HT1080 (cell line): ENCODE measurements around the gene PTPRR. TPM values are rescaled to one million over a fixed set of nuclear protein-coding genes. Genes with fewer than 3 reads are reported as not detected.

Source experiments
- DNase-seq: peaks from one replicate; pipeline ENCODE4 v3.0.0-alpha.2; 2015; ENCODE audit warnings: low read depth
- small RNA-seq: library from RNA; depleted of rRNA; stranded (forward); fragments of <200 nt; gene quantifications from one replicate; pipeline ENCODE3, GENCODE V24; 2014
- total RNA-seq: library from RNA; depleted of rRNA; stranded (reverse); fragments of >200 nt; shearing (Covaris generic); gene quantifications from 2 replicates; pipeline ENCODE4 v1.2.3, GENCODE V29; 2014; rRNA removed

The PTPRR gene
- total RNA-seq, 1 experiment from 2014 or later: 2.5 TPM

DNA sequence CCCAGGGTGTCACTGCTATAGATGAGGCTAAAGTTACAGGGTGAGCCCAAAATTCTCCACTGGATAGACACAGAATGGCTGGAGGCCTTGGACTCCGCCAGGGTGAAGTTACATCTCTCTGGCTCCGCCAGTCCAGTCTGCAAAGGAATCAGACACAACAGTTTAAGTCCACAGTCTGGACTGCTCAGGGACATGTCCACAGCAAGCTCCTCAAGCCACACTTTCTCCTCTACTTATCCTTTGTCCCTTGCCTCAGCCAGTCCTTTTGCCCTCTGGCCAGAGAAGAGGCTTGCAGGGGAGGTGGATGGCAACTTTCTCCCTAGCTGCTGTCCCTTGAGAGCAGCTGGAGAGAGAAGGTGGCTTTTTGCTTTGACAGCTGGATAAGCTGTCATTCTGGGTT, 311.3 kb downstream of the PTPRR start:
- no peak for DNase-seq

DNA sequence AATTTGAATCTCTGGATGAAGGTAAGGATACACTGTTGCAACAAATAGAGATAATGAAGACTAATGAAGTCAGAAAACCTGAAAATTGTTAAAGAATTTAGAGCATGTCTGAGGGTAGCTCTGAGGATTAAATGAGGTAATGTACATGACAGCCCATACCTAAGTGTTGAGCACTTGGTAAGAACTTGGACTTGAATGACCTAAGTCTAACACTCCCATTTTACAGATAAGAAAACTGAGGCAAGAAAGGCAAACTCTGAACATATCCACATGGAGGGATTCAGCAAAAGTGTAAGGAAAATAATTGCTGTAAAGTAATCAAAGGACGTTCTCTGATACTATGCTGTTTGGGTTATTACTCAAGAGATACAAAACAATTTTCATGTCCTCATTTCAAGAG, 312.4 kb downstream of the PTPRR start:
- no peak for DNase-seq

DNA sequence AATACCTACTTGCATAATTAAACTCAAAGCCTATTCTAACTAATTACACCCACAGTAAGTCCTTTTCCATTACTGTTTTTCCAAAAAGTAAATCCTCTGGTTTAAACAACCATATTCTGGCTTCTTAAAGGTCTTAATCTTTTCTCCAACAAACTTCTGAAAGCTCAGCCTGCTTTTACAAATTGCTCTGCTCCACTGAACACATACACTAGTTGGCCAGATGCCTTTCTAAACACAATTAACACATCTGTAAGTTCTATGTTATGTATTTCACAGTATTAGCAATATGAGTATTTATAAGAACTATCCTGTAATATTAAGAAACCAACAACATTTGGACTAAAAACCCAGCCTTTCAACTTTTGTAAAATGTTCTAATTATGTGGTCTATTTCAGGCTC, 313.4 kb downstream of the PTPRR start:
- no peak for DNase-seq

DNA sequence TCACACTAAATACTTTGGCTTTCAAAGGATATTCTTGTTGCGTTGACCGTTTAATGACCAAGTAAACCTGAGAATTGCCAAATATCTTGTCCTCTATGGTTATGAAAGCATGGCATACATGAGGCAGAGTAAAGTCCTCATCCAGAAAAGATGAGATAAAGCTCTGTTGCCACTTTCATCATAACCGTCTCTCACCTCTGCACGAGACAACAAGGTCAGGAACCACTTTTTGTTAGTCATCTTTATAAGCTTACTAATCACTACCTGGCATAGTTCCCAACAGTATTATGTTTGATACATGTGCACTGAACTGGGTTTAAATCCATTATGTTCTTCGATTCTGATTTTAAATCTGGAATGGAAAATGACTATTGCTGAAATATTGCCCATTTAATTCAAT, 314.6 kb downstream of the PTPRR start:
- peak; percentile 59 for DNase-seq

DNA sequence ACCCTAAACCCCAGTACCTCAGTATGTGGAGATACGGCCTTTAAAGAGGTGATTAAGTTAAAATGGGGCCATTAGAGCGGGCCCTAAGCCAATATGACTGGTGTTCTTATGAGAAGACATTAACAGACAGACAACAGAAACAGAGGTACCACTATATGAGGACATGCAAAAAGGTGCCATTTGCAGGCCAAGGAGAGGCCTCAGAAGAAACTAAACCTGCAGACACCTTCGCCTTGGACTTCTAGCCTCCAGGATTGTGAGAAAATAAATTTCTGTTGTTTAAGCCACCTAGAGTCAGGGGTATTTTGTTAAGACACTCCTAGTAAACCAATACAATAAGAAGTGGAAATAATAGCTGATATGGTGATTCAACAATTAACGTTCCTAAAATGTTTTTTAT, 315.9 kb downstream of the PTPRR start:
- no peak for DNase-seq

DNA sequence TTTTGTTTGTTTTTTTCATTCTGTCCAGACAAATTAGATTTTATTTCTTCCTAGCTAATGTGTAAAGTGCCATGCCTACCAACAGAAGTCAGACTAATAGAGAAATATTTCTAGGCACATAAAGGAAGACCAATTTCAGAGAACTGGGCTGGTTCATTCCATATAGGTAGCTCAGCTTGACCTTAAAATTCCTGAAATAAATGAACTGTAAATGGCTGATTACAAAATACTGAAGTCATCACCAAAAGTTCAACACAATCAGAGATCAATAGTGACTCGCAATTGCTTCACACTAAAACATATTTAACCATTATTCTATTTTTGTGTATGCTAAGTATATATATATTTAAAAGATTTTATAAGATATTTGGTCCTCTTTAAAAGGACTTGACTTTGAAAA, 317.5 kb downstream of the PTPRR start:
- no peak for DNase-seq

DNA sequence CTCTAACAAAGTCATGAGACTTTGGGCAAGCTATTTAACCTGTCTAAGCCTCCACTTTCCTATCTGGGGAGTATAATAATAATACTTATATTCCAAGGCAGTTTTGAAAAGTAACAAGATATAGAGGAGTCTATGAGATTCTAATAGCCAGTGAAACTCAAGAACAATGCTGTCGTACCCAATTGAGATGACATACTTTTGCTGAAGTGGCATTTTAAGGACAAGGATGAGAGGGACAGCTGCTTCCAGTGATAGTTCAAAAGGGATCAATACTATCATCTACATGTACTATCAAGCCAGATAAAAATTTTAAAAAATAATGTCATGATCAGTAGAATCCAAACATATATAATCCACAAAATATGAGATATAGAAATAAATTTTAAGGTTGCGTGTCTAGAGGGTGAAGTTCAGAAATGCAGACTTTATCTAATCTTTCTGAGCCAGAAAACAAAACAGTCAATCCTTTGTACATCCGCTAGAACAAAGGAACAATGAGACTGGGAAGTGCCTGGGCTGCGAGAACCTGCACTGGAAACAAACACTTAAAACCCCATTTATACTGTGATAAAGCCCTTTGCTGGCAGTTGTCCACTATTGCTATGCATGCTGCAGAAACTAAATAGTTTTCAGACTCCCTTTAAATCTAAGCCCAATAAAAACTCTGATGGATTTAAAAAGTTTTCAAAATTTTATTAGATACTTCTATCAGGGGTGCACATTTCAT, 321.9 kb downstream of the PTPRR start:
- DNase-seq: no peak

DNA sequence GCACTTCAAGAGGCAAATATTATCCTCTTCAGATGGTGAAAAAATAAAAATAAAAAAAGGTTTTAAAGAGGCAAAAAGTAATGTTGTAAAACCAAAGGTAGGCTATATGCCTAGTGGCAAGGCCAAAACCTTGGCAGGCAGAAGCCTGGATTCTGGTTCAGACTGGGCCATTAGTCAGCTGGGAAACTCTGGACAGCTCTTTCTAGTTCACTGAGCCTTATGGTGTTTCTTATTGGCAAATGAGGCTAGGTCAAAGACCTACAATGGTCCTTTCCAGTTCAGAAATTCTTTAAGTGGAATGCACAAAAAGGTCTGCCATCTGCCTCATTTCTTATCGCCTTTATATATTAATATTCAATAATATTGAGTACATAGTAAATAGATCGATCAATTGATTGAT, 327.9 kb downstream of the PTPRR start:
- no peak for DNase-seq

DNA sequence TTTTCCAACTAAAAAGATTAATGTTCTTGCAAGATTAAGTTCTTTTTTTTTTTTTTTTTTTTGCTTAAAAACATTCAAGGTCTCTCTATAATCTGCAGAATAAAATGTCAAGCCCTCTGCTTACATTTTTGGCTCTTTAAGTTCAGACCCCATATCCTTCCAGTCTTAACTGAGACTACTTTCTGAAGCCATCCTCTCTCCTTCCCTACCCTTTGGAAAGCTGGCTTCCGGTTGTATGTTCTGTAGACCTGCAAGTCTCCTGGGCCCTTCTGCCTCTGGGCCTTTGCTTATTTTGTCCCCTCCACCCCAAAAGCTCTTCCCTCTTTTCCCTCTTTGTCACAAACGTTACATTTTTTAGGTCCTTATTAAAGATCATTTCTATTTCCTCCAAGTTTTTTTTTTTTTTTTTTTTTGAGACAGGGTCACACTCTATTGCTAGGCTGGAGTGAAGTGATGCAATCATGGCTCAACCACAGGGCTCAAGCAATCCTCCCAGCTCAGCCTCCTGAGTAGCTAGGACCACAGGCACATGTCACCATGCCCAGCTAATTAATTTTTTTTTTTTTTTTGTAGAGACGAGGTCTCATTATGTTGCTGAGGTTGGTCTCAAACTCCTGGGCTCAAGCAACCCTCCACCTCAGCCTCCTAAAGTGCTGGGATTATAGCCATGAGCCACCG, 329.9 kb downstream of the PTPRR start:
- no peak for DNase-seq

DNA sequence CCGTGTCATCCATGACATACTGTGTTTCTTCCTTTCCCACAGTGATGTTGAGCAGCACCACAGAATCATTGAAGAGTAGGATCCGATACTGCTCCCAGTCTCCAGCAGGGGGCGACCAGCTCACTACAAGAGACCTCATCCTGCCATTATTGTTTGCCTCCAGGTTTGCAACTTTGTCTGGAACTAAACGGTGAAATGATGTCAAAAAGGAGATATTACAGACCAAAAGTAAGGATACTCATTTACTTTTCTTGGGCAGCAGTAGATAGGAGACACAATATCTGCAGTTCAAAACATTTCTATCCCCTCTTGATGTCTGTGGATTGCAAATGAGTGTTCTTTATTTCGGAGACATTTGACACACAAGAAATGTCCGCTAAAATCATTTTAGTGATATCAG, 330.5 kb downstream of the PTPRR start:
- DNase-seq: peak; percentile 70

Small RNA genes within 50 kb of the gene (small RNA-seq; reads per million reads assigned to genes)
- gene RF00019: not detected

Other genes starting within 250 kb of the PTPRR start
- not detected in 2 replicates for gene TSPAN8, start 237.3 kb upstream of the PTPRR start, total RNA-seq